NB4 (cell line): ENCODE data around the gene TIMM17A.

Experiments used
- MYC ChIP-seq: IDR thresholded peaks from 2 replicates; pipeline ENCODE4 v1.6.1; 2011; ENCODE audit warnings: low read depth, low read length
- POLR2A ChIP-seq: IDR thresholded peaks from 2 replicates; pipeline ENCODE4 v1.6.1; 2011; ENCODE audit warnings: mild to moderate bottlenecking; ENCODE audit not compliant: insufficient read length; ENCODE audit errors: extremely low read depth
- TF ChIP-seq, protein P1 (sequence below): IDR thresholded peaks from one replicate; pipeline ENCODE4 v1.5.1; 2012; ENCODE audit warnings: low read depth, low read length
- TF ChIP-seq, protein P2 (sequence below): IDR thresholded peaks from 2 replicates; pipeline ENCODE4 v1.6.1; 2011; ENCODE audit warnings: low read depth, low read length

DNA sequence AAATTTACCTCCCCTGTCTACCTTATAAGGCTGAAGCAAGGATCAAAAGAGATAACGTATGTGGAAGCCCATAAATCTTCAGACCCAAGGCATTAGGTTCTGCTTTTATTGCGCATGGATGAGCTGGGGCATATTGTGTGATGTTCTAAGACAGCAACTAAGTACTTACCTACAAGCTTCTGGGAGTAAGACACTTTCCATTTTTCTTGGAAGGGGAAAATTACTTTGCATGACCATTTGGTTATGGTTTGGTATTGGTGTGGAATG is 30.1 kb upstream of the TIMM17A start:
- TF ChIP-seq POLR2A (no peak), MYC (no peak)
- TF ChIP-seq, protein P1, sequence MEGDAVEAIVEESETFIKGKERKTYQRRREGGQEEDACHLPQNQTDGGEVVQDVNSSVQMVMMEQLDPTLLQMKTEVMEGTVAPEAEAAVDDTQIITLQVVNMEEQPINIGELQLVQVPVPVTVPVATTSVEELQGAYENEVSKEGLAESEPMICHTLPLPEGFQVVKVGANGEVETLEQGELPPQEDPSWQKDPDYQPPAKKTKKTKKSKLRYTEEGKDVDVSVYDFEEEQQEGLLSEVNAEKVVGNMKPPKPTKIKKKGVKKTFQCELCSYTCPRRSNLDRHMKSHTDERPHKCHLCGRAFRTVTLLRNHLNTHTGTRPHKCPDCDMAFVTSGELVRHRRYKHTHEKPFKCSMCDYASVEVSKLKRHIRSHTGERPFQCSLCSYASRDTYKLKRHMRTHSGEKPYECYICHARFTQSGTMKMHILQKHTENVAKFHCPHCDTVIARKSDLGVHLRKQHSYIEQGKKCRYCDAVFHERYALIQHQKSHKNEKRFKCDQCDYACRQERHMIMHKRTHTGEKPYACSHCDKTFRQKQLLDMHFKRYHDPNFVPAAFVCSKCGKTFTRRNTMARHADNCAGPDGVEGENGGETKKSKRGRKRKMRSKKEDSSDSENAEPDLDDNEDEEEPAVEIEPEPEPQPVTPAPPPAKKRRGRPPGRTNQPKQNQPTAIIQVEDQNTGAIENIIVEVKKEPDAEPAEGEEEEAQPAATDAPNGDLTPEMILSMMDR, result no peak
- TF ChIP-seq, protein P2, sequence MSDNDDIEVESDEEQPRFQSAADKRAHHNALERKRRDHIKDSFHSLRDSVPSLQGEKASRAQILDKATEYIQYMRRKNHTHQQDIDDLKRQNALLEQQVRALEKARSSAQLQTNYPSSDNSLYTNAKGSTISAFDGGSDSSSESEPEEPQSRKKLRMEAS, result no peak
